COR-L47 (cell line): ENCODE results near the gene GALE.
"Not testable (repeated sequence)": the region's sequence is repeated elsewhere in the genome, so short reads cannot be mapped to it uniquely, and the experiment has no call there.

Experiments used
- DNase-seq: peaks from one replicate; lab custom pipeline; 2025; lab: John Stamatoyannopoulos, UW

GALE gene

GRCh38 chr1:23809751-23810171, 9.2 kb upstream of the GALE start:
- peak; percentile 63 for DNase-seq

DNA sequence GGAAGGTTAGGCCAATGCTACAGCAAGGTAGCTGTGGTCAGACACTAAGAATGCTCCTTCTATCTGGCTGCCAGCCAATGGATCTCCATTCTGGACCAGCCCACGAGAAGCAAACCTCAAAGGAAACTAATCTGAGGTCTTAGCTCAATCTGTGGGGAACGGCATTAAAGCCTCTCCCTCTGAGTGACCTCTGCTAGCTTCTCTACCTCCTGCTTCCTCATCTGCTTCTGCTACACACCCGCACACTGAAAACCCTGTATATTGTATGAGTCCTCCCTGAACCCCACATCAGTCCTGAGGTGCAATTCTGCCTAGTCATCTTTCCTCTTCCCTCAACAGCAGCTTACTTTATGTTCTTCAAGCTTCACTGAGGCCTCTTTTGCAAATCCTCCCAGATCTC, 6.9 kb upstream of the GALE start:
- no peak for DNase-seq

DNA sequence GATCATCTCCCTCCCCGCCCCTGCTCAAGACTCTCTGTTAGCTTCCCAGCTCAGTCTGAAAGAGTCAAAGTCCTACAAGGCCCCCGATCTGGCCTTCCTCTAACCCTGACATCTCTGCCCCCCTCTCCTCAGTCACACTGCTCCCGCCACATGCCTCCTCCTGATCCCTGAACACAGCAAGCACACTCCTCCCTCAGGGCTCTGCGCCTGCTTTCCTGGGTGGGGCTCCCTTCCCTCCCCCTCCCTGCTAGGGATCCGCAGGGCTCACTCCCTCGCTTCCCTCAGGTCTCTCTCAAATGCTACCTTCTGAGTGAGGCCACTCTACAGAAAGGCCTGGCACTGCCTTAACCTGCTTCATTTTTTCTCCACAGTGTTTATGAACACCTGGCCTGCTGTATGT, 5.7 kb upstream of the GALE start:
- no peak for DNase-seq

- DNase-seq: no peak
Observed at GRCh38 chr1:23805025-23805424, 4.5 kb upstream of the GALE start.

- no peak for DNase-seq
Observed at GRCh38 chr1:23804183-23804835, 3.8 kb upstream of the GALE start.

- DNase-seq: no peak
Observed at GRCh38 chr1:23803674-23804073, 3.1 kb upstream of the GALE start.

DNA sequence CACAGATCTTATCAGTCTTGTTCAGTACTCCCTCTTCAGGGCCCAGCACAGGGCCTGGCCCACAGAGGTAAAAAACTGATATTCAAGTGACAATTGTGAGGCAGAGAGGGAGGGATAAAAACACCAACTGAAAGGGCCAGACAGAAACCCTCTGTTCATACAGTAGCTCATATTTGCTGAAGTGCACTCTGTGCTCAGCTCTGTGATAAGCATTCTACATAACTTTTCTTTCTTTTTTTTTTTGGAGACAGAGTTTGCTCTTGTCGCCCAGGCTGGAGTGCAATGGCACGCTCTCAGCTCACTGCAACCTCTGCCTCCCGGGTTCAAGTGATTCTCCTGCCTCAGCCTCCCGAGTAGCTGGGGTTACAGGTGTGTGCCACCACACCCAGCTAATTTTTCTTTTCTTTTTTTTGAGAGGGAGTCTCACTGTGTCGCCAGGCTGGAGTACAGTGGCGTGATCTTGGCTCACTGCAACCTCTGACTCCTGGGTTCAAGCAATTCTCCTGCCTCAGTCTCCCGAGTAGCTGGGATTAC, 2.3 kb upstream of the GALE start:
- DNase-seq: not testable (repeated sequence)

DNA sequence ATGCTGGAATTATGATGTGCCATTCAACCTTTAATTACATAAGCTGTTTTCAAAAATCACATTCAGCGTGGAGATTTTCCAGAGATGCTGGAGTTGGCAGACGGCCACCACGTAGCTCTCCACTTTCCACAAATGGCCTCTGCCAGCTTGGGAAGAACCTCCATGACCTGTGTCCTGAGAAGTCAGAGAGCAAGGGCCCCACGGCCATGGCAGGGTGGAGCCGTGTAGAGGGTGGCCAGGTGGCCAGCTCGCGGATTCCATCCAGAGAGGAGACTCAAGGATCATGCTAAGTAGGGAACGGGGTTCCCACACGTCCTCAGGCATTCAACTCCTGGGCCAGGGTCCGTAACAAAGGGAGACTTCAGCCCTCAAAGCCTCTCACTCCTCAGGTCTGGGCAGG, 1.3 kb upstream of the GALE start:
- DNase-seq: no peak

- peak; percentile 18 for DNase-seq
Observed at GRCh38 chr1:23801338-23801748, 789 bp upstream of the GALE start.

GRCh38 chr1:23799570-23800399, 769 bp downstream of the GALE start:
- no peak for DNase-seq

- no peak for DNase-seq
Observed at GRCh38 chr1:23799255-23799569, 1.3 kb downstream of the GALE start.

DNA sequence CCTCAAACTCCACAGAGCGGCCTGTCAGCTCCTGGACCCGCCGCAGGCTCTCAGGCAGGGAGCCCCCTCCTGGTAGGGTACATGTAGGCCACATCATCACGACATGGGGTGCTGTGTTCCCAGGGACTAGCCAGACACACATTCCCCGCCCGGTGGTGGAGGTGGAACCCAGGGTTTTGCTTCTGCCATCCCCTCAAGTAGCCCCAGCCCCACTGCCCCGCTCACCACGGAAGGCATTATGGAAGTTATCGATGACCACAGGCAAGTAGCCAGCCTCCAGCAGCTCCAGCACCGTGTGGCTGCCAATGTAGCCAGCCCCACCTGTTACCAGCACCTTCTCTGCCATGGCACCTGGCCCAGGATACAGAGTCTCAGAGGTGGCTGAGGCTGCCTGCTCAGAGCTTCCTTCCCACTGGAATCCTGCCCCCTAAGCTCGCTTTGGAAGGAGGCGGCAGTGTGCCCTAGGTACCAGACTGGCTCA, 1.9 kb downstream of the GALE start:
- no peak for DNase-seq

DNA sequence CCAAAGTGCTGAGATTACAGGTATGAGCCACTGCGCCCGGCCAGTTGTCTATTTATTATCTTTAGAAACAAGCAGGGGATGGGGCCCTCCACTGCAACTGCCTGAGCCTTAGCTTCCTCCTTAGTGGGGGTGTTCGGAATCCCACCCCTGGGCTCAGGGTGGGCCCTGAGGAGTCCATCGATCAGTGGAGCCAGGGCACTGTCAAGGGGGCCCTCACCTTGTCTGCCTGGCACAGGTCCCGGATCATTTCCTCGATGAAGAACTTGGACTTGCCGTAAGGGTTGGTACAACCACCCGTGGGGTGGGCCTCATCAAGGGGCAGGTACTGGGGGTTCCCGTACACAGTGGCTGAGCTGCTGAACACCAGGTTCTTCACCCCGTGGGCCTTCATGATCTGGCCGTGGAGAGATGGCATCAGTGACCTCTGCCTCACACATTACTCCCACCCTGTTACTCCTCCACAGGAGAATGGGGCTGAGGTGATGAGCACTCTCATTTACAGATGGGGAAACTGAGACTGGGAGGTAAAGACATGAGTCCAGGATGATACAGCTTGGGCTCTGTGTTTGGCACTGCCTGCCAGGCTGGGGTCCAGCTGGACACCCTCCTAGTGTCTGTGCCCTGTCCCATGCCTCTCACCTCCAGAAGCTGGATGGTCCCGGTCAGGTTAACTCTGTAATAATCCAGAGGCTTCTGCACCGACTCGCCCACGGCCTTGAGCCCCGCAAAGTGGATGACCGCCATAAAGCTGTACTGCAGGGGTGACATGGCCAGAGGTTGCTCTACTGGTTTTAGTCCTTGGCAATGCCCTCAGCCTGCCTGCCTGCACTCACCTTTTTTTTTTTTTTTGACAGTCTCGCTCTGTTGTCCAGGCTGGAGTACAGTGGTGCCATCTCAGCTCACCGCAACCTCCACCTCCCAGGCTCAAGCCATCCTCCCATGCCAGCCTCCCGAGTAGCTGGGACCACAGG, 2.8 kb downstream of the GALE start:
- no peak for DNase-seq

- no peak for DNase-seq
Observed at GRCh38 chr1:23796466-23797271, 3.9 kb downstream of the GALE start.

DNA sequence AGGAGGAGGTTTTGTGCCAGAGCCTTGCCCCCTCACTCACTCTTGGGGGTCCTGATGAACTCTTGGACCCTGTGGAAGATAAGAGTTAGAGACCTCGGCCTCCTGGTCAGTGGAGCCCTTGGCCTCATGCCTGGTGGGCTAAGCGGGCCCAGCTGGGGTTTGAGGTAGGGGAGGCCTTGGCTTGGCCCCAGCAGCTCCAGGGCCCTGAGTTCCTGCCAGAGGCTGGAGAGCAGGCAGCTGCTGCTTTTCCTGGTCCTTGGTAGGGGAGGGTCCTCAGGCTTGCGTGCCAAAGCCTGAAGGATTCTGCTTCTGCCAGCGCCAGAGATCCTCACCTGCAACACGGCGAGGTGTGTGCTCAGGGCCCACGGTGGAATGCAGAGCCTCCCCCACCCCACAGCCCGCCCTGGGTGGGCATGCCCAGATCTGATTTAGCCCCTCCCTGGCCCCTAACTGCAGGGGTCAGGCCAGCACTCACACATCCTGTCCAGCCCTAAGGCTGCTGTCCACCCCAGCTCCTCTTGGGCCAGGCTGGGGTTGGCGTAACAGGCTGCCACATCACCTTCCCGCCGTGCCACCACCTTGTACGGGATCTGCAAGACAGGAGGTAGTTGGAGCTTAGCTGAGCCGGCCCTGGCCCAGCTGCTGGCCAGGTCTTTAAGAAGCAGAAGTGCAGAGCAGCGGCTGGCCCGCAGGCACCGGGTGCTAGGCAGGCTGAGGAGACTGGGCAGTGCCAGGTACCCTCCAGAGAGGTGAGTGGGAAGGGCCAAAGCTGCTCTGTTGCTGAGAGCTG, 4.7 kb downstream of the GALE start:
- no peak for DNase-seq

DNA sequence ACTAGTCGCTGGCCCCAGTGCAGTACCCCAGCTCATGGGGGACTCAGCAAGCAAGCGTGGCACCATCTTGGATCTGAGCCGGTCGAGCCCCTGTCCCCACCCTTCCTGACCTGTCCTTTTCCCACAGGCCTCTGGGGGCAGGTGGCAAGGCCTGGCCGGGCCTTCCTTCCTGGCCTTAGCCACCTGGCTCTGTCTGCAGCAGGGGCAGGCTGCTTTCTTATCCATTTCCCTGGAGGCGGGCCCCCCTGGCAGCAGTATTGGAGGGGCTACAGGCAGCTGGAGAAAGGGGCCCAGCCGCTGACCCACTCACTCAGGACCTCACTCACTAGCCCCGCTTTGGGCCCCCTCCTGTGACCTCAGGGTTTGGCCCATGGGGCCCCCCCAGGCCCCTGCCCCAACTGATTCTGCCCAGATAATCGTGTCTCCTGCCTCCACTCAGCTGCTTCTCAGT, 5.8 kb downstream of the GALE start:
- not testable (repeated sequence) for DNase-seq

DNA sequence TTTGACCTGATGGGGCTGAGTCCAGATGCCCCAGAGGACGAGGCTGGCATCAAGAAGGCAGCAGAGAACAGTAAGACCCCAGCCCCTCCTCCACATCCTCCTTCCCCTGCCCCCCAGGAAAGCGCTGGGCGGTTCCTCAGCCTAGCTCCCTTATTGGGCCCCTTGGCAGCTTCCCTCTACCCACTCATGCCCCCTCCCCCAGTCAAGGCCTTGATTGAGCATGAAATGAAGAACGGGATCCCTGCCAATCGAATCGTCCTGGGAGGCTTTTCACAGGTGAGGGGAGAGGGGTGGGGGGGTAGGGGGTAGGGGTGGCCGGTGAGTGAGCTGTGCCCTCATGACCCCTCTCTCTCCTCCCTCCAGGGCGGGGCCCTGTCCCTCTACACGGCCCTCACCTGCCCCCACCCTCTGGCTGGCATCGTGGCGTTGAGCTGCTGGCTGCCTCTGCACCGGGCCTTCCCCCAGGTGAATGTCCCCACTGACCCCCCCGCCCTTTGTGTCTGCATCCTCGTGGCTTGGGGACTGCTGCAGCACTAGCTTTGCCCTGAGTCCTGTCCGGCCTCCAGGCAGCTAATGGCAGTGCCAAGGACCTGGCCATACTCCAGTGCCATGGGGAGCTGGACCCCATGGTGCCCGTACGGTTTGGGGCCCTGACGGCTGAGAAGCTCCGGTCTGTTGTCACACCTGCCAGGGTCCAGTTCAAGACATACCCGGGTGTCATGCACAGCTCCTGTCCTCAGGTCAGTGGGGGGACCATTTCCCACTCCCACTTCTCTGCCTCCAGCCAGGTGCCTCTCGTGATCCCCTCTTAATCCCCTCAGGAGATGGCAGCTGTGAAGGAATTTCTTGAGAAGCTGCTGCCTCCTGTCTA, 6.5 kb downstream of the GALE start:
- DNase-seq: no peak

- DNase-seq: no peak
Observed at GRCh38 chr1:23793018-23793781, 7.4 kb downstream of the GALE start.
